Liver (tissue), 9 donors: ENCODE results near the gene ATP4A. TPM values are rescaled to one million over a fixed set of nuclear protein-coding genes. Genes with fewer than 3 reads are reported as not detected.

Experiments used
- DNase-seq: peaks from one replicate; pipeline ENCODE4 v3.0.0-alpha.2; 2017; ENCODE audit warnings: low spot score
- H3K27ac ChIP-seq, 2 donors: one replicate each; pipeline ENCODE4 v1.7.0; 2013; ENCODE audit warnings: inconsistent platforms in 2 of 2, low read length in 2 of 2, control low read depth in 1 of 2, low read depth in 1 of 2, mild to moderate bottlenecking in 1 of 2
- H3K27me3 ChIP-seq, 4 donors: one replicate each; pipeline versions ENCODE4 v1.6.1 to v1.7.0; 2013; ENCODE audit warnings: low read length in 3 of 4, inconsistent platforms in 1 of 4, mild to moderate bottlenecking in 1 of 4, moderate library complexity in 1 of 4; ENCODE audit not compliant: control insufficient read depth in 4 of 4, insufficient read depth in 4 of 4
- H3K36me3 ChIP-seq, 4 donors: one replicate each; pipeline versions ENCODE4 v1.6.1 to v1.7.0; 2013; ENCODE audit warnings: low read length in 3 of 4, mild to moderate bottlenecking in 3 of 4, low read depth in 1 of 4, moderate library complexity in 1 of 4; ENCODE audit not compliant: control insufficient read depth in 4 of 4, insufficient read depth in 3 of 4
- H3K4me1 ChIP-seq, 4 donors: one replicate each; pipeline versions ENCODE4 v1.6.1 to v1.7.0; 2013; ENCODE audit warnings: low read length in 3 of 4, mild to moderate bottlenecking in 3 of 4, moderate library complexity in 1 of 4; ENCODE audit not compliant: control insufficient read depth in 4 of 4, insufficient read depth in 4 of 4
- H3K4me3 ChIP-seq, 3 donors: one replicate each; pipeline versions ENCODE4 v1.6.1 to v1.7.0; 2013; ENCODE audit warnings: low read length in 3 of 3, control low read depth in 1 of 3, low read depth in 1 of 3, mild to moderate bottlenecking in 1 of 3
- H3K9ac ChIP-seq, 2 donors: one replicate each; pipeline ENCODE4 v1.7.0; 2013; ENCODE audit warnings: low read length in 2 of 2, mild to moderate bottlenecking in 2 of 2, moderate library complexity in 2 of 2, control low read depth in 1 of 2, low read depth in 1 of 2
- H3K9me3 ChIP-seq, 4 donors: one replicate each; pipeline versions ENCODE4 v1.6.1 to v1.7.0; 2013; ENCODE audit warnings: low read length in 3 of 4; ENCODE audit not compliant: control insufficient read depth in 4 of 4
- EGR1 ChIP-seq, 2 donors: IDR thresholded peaks; 2 replicates each; pipeline ENCODE4 v1.6.1; 2016 to 2018; ENCODE audit warnings: antibody characterized with exemption in 2 of 2, low read depth in 2 of 2
- FOXA1 ChIP-seq: IDR thresholded peaks from 2 replicates; pipeline ENCODE4 v1.6.1; 2016; ENCODE audit warnings: antibody characterized with exemption
- GABPA ChIP-seq, 2 donors: IDR thresholded peaks in 1 of 2; conservative IDR thresholded peaks in 1 of 2; 2 replicates each; pipeline ENCODE4 v1.6.1; 2016; ENCODE audit warnings: antibody characterized with exemption in 2 of 2, mild to moderate bottlenecking in 1 of 2, moderate library complexity in 1 of 2
- HNF4A ChIP-seq, 2 donors: conservative IDR thresholded peaks; 2 replicates each; pipeline ENCODE4 v1.6.1; 2016; ENCODE audit warnings: antibody characterized with exemption in 2 of 2, mild to moderate bottlenecking in 2 of 2
- HNF4G ChIP-seq: IDR thresholded peaks from 2 replicates; pipeline ENCODE4 v1.6.1; 2016; ENCODE audit warnings: antibody characterized with exemption
- JUND ChIP-seq, 2 donors: IDR thresholded peaks; 2 replicates each; pipeline ENCODE4 v1.6.1; 2016; ENCODE audit warnings: antibody characterized with exemption in 2 of 2
- NR2F2 ChIP-seq: IDR thresholded peaks from 2 replicates; pipeline ENCODE4 v1.6.1; 2016; ENCODE audit warnings: antibody characterized with exemption
- RAD21 ChIP-seq, 2 donors: IDR thresholded peaks; 2 replicates each; pipeline ENCODE4 v1.6.1; 2016; ENCODE audit warnings: antibody characterized with exemption in 2 of 2, mild to moderate bottlenecking in 2 of 2
- SP1 ChIP-seq: IDR thresholded peaks from 2 replicates; pipeline ENCODE4 v1.6.1; 2018; ENCODE audit warnings: antibody characterized with exemption, mild to moderate bottlenecking
- TAF1 ChIP-seq: conservative IDR thresholded peaks from 2 replicates; pipeline ENCODE4 v1.6.1; 2016; ENCODE audit warnings: antibody characterized with exemption, mild to moderate bottlenecking
- YY1 ChIP-seq: IDR thresholded peaks from 2 replicates; pipeline ENCODE4 v1.6.1; 2016; ENCODE audit warnings: antibody characterized with exemption, mild to moderate bottlenecking
- WGBS: extraction: QIAGEN DNeasy Blood & Tissue Kit; methylation state at CpG from one replicate; pipeline ENCODE4 v1.1.7; 2013; 5-methylcytosine and 5-hydroxymethylcytosine counted together
- polyA plus RNA-seq, 2 donors: library from polyadenylated mRNA; stranded (reverse) in 1 of 2; unstranded in 1 of 2; fragments of 200-250 nt in 1 of 2; fragments of >200 nt in 1 of 2; fragmentation: Nextera tagmentation in 1 of 2; extraction: Ambion mirVana in 1 of 2; gene quantifications; one replicate each; pipeline versions ENCODE4 v1.2.1 to v1.2.3, GENCODE V29; 2013 to 2015
- total RNA-seq, 2 donors: library from RNA; depleted of rRNA; stranded (reverse); fragments of >200 nt; gene quantifications; one replicate each; pipeline ENCODE4 v1.2.3, GENCODE V29; 2014
- TF ChIP-seq, protein P1 (sequence below): IDR thresholded peaks from 2 replicates; pipeline ENCODE4 v1.6.1; 2016; ENCODE audit warnings: antibody characterized with exemption
- TF ChIP-seq, protein P2 (sequence below): IDR thresholded peaks from 2 replicates; pipeline ENCODE4 v1.6.1; 2016; ENCODE audit warnings: antibody characterized with exemption, mild to moderate bottlenecking
- TF ChIP-seq, protein P3 (sequence below): IDR thresholded peaks from 2 replicates; pipeline ENCODE4 v1.6.1; 2016; ENCODE audit warnings: antibody characterized with exemption
- TF ChIP-seq, protein P4 (sequence below): IDR thresholded peaks from 2 replicates; pipeline ENCODE4 v1.6.1; 2016; ENCODE audit warnings: antibody characterized with exemption
- TF ChIP-seq, protein P5 (sequence below): fragments of 150-350 bp; IDR thresholded peaks from 2 replicates; pipeline ENCODE4 v1.5.1; 2017; ENCODE audit warnings: improper control_type of control experiment, low read depth, low read length; ENCODE audit not compliant: missing input control
- donor health status: healthy.
- donor health status: healthy.
- donor health status: healthy.
- donor health status: healthy.
- donor health status: healthy.

Gene ATP4A
- total and polyA plus RNA-seq, 4 donors, result not detected

DNA sequence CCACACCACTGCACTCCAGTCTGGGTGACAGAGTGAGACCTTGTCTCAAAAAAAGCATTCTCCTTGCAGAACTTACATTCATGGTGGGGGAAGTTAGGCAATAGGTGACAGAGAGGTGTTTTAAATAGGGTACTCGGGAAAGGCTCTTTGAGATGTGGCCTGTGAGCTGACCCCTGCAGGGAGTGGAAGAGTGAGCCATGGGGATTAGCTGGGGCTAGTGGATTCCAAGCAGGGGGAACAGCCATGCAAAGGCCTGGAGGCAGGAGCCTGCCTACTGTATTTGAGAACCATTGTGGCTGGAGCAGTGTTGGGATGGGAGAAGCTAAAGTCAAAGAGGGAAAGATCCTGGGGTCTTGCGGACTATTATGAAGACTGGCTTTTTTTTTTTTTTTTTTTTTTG lies 46.1 kb downstream of the ATP4A start:
- Histone ChIP-seq H3K27ac (no peak overlapping the region), H3K9ac (no peak overlapping the region), H3K9me3 (no peaks in the 10 kb centered on the region), H3K4me1 (no peaks in the 10 kb centered on the region), H3K4me3 (no peak overlapping the region), H3K36me3 (no peaks in the 10 kb centered on the region), H3K27me3 (no peaks in the 10 kb centered on the region)
- no peak for TF ChIP-seq NR2F2
- TF ChIP-seq, protein P1, sequence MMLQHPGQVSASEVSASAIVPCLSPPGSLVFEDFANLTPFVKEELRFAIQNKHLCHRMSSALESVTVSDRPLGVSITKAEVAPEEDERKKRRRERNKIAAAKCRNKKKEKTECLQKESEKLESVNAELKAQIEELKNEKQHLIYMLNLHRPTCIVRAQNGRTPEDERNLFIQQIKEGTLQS, result no peak
- TF ChIP-seq, protein P2, sequence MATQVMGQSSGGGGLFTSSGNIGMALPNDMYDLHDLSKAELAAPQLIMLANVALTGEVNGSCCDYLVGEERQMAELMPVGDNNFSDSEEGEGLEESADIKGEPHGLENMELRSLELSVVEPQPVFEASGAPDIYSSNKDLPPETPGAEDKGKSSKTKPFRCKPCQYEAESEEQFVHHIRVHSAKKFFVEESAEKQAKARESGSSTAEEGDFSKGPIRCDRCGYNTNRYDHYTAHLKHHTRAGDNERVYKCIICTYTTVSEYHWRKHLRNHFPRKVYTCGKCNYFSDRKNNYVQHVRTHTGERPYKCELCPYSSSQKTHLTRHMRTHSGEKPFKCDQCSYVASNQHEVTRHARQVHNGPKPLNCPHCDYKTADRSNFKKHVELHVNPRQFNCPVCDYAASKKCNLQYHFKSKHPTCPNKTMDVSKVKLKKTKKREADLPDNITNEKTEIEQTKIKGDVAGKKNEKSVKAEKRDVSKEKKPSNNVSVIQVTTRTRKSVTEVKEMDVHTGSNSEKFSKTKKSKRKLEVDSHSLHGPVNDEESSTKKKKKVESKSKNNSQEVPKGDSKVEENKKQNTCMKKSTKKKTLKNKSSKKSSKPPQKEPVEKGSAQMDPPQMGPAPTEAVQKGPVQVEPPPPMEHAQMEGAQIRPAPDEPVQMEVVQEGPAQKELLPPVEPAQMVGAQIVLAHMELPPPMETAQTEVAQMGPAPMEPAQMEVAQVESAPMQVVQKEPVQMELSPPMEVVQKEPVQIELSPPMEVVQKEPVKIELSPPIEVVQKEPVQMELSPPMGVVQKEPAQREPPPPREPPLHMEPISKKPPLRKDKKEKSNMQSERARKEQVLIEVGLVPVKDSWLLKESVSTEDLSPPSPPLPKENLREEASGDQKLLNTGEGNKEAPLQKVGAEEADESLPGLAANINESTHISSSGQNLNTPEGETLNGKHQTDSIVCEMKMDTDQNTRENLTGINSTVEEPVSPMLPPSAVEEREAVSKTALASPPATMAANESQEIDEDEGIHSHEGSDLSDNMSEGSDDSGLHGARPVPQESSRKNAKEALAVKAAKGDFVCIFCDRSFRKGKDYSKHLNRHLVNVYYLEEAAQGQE, result no peak
- no peak for TF ChIP-seq HNF4G
- DNase-seq, result no peak
- 95% methylated on average over 2 of the region's 2 CpGs for WGBS

DNA sequence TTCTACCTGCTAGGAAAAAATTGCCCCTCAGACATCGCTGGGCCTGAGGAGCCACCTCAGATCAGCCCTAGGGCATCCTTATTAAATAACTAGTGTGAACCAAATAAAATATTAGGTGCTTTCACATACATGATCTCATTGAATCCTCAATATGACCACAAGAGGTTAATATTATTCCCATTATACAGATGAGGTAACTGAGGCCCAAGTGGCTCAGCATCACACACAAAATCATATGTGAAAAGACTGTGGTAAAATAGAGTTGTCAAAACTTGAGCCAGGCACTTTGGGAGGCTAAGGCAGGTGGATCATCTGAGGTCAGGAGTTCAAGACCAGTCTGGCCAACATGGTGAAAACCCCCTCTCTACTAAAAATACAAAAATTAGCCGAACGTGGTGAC lies 47.1 kb downstream of the ATP4A start:
- H3K27me3 ChIP-seq, result no peaks in the 10 kb centered on the region
- no peaks in the 10 kb centered on the region for H3K4me1 ChIP-seq
- WGBS, result 91% methylated on average over 3 of the region's 3 CpGs
- DNase-seq, result no peak
- no peak for TF ChIP-seq JUND (IDR thresholded peaks at IDR 0.05)
- no peak for TF ChIP-seq YY1
- TF ChIP-seq, protein P3, sequence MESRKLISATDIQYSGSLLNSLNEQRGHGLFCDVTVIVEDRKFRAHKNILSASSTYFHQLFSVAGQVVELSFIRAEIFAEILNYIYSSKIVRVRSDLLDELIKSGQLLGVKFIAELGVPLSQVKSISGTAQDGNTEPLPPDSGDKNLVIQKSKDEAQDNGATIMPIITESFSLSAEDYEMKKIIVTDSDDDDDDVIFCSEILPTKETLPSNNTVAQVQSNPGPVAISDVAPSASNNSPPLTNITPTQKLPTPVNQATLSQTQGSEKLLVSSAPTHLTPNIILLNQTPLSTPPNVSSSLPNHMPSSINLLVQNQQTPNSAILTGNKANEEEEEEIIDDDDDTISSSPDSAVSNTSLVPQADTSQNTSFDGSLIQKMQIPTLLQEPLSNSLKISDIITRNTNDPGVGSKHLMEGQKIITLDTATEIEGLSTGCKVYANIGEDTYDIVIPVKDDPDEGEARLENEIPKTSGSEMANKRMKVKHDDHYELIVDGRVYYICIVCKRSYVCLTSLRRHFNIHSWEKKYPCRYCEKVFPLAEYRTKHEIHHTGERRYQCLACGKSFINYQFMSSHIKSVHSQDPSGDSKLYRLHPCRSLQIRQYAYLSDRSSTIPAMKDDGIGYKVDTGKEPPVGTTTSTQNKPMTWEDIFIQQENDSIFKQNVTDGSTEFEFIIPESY, result no peak
- no peak for TF ChIP-seq FOXA1
- no peak for TF ChIP-seq GABPA (IDR thresholded peaks at IDR 0.05 in 1 of 2, conservative IDR thresholded peaks at IDR 0.05 in 1 of 2)
- H3K9ac ChIP-seq, result no peak overlapping the region
- no peak overlapping the region for H3K27ac ChIP-seq
- no peak overlapping the region for H3K4me3 ChIP-seq
- H3K9me3 ChIP-seq, result no peaks in the 10 kb centered on the region
- H3K36me3 ChIP-seq, result no peaks in the 10 kb centered on the region

DNA sequence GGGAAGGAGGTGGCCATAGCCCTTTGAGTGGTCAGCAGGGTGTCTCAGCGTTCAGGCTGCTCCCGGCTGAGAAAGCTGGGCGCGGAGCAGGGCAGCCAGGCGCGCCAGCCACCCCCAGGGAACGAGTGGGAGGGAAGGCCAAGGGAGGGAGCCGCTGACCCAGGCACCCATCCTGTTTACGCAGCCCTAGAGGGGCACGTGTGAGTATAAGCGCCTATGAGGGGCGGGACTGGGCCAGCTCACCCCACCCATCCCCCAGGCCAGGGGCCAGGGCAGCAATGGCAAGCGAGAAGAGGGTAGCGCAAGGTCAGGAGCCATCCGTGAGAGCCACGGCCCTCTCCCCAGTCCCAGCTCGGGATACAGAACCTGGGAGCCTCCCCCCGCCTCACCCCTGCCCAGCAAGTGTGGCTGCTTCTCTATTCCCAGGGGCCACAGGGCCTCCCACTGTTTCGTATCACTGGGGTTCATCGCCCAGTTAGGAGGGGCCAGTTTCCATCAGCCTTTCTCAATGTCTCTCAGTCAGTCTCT lies 49.1 kb downstream of the ATP4A start:
- no peak for DNase-seq
- H3K9ac ChIP-seq, result no peak overlapping the region
- no peaks in the 10 kb centered on the region for H3K27me3 ChIP-seq
- TF ChIP-seq FOXA1 (no peak), EGR1 (IDR thresholded peaks at IDR 0.05; ENCODE audit: low read depth in 2 of 2) (no peak), TAF1 (no peak), GABPA (IDR thresholded peaks at IDR 0.05 in 1 of 2, conservative IDR thresholded peaks at IDR 0.05 in 1 of 2) (no peak), RAD21 (IDR thresholded peaks at IDR 0.05) (no peak), SP1 (no peak), NR2F2 (no peak), HNF4A (conservative IDR thresholded peaks at IDR 0.05) (no peak), JUND (IDR thresholded peaks at IDR 0.05) (no peak)
- TF ChIP-seq, protein P4, sequence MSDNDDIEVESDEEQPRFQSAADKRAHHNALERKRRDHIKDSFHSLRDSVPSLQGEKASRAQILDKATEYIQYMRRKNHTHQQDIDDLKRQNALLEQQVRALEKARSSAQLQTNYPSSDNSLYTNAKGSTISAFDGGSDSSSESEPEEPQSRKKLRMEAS, result no peak
- TF ChIP-seq, protein P2, result no peak
- TF ChIP-seq, protein P5, sequence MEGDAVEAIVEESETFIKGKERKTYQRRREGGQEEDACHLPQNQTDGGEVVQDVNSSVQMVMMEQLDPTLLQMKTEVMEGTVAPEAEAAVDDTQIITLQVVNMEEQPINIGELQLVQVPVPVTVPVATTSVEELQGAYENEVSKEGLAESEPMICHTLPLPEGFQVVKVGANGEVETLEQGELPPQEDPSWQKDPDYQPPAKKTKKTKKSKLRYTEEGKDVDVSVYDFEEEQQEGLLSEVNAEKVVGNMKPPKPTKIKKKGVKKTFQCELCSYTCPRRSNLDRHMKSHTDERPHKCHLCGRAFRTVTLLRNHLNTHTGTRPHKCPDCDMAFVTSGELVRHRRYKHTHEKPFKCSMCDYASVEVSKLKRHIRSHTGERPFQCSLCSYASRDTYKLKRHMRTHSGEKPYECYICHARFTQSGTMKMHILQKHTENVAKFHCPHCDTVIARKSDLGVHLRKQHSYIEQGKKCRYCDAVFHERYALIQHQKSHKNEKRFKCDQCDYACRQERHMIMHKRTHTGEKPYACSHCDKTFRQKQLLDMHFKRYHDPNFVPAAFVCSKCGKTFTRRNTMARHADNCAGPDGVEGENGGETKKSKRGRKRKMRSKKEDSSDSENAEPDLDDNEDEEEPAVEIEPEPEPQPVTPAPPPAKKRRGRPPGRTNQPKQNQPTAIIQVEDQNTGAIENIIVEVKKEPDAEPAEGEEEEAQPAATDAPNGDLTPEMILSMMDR, result no peak

More for the DNA sequence above, 49.1 kb downstream of the ATP4A start:
- H3K4me1 ChIP-seq, result peaks cover 0 to 14% (median 7%) of the 10 kb centered on the region in 4 donors
- no peaks in the 10 kb centered on the region for H3K9me3 ChIP-seq
- 27% methylated on average over 20 of the region's 20 CpGs for WGBS
- H3K36me3 ChIP-seq, result peaks cover 0 to 1% (median 0%) of the 10 kb centered on the region in 4 donors
- no peak overlapping the region for H3K27ac ChIP-seq
- no peak overlapping the region for H3K4me3 ChIP-seq
